HG03025 (cell line): Measurements from ENCODE around the gene TOR1AIP2.

Experiments used
- ATAC-seq: cut with Tn5 transposase; IDR thresholded peaks from one replicate; pipeline ENCODE4 v1.9.1; 2021; ENCODE audit warnings: mild to moderate bottlenecking, moderate library complexity; ENCODE audit not compliant: unreplicated experiment, low FRiP score

Gene TOR1AIP2

GRCh38 chr1:179877586-179878265 is at the start of gene TOR1AIP2:
Gene TOR1AIP2, minus strand, starts transcription at chr1:179877803. Its CDS starts 25,138 bp downstream, at chr1:179852665.
- peak; percentile 48 for ATAC-seq

DNA sequence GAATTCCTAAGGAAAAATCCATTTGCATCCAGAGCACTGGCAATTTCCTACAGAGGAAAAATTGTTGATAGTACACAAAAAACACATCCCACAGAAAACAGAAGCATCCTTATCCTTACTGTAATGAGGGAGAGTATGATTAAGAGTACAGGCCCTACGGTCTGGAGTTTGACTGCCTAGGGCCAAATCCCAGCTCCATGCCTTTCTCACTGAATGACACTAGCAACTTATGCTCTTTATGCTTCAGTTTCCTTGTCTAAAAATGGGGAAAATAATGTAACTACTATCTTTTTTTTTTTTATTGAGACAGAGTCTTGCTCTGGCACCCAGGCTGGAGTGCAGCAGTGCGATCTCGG is 49.2 kb upstream of the TOR1AIP2 start:
- ATAC-seq, result no peak

DNA sequence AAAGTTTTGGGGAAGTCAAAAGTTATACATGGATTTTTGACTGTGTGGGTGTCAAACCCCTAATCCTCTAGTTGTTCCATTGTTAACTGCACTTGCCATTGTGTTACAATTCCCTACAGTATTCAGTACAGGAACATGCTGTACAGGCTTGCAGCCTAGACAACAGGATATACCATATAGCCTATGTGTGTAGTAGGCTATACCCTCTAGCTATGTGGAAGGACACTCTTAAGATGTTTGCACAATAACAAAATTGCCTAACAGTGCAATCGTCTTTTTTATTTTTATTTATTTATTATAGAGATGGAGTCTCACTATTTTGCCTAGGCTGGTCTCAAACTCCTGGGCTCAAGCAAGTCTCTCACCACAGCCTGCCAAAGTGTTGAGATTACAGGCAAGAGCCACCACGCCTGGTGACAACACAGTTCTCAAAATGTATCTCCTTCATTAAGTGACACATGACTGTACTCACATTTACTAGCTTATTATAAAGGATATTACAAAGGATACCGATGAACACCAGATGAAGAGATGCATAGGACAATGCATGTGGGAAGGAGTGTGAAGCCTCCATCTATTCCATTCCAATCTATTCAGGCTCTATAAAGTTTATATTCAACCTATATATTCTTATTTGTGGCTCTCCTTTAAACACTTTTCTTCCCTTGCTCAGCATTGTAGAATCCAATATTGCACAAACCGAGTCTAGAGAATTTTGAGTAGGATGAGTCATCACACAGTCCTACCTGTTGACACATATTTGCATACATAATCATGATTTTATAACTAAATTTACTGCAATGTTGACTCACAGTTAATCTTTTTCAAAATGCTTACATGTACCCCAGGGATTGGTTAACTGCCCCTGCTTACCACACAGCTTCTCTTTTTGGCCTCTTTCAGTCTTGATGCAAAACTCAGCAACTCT is 48.6 kb upstream of the TOR1AIP2 start:
- no peak for ATAC-seq

DNA sequence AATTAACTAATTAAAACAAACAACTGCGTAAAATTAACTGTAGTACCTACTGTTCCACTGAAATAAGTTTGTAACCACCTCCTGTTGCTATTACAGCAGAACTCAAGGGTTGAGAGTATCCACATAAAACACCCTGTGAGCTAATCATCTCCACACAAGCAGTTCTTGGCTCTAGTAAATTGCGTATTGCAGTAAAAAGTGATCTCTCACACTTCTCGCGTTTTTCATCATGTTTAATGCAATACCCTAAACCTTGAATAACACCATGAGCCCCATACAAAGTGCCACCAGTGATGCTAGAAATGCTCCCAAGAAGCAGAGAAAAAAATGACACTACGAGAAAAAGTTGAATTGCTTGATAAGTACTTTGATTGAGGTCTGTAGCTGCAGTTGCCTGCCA is 47.7 kb upstream of the TOR1AIP2 start:
- ATAC-seq, result no peak

DNA sequence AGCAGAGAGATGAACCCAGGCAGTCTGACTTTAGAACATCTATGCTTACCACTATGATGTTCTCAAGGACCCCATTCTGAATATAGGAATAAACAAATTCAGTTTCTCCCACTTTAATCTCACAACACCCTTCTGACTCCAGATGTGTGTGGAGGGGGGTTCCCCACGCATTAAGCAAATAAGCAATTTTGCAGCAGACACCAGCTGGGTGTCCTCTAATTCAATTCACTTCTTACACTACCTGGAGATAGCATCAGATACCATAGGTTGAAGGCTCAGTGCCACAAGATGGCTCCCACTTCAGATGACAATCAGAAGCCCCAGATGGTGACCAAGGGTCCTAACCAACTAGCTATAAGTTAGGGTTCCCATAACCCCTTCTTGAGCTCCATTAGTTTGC is 46.7 kb upstream of the TOR1AIP2 start:
- ATAC-seq, result no peak

- no peak for ATAC-seq
Measured at GRCh38 chr1:179923029-179923428, 45.4 kb upstream of the TOR1AIP2 start.

DNA sequence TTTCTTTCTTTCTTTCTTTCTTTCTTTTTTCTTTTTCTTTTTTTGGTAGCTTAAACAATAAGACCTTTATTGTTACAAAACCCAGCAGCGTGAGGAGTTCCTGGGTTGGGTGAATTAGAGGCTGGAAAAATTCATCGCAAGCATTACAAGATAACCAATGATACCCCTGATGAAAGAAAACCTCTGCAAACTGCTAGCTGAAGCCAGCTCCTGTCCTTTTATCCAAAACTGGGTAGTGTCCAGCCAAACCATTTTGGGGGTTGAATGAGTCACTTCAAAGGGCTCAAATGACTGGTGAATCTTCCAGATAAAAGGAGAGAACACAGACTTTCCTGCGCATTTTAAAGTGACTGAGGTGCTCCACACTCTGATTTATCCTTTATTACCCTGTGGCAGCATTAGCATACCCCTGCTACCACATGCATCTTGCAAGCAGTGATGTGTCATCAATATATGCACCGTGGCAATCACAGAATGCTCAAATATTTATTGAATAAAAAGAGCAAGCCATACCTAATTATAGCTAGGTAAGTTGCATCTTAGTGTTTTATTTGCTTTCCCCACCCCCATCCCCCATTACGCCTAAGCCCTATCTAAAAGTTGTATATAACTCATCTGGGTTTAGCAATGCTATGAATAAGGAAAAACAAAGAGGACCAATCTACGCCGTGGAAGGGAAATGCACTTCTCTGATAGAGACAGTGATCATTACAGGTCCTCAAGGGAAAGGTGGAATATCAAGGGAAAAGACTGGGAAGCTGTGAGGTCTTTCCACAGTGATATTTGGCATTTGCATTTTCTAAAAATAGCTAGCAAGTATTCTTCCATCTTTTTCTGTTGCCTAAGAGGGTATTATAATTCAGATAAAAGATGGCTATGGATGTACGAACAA is 44.6 kb upstream of the TOR1AIP2 start:
- no peak for ATAC-seq

DNA sequence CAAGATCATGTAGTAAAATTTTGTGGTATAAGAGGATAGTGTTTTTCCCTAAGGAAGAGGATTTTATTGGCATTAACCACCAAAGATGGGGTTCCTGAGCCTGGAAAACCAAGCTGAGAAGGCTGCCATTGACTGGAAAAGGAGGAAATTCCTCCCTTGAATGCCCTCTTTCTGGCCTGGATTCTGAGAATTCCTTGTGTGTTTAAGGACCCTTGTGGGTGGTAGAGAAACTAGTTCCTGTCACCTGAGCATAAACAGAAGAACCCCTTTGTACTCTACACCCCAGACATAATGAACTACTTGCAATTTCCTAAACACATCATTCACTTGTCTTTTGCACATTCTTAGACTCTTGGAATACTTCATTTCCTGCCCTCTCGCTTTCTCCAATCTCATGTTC is 43.9 kb upstream of the TOR1AIP2 start:
- ATAC-seq, result no peak

GRCh38 chr1:179917601-179918429 is 40.2 kb upstream of the TOR1AIP2 start:
- ATAC-seq, result no peak

GRCh38 chr1:179911812-179912211 is 34.2 kb upstream of the TOR1AIP2 start:
- ATAC-seq, result no peak

GRCh38 chr1:179910934-179911333 is 33.3 kb upstream of the TOR1AIP2 start:
- ATAC-seq, result no peak

DNA sequence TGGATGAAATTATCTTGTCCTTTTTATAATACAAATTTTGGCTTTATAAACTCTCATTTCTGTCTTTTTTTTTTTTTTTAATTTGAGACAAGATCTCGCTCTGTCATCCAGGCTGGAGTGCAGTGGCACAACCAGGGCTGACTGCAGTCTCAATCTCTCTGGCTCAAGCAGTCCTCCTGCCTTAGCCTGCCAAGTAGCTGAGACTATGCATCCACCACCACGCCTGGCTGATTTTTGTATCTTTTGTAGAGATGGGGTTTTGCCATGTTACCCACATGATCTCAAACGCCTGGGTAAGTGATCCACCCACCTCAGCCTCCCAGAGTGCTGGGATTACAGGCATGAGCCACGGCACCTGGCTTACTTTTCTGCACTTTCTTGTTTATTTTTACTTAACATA is 12.0 kb upstream of the TOR1AIP2 start:
- no peak for ATAC-seq

DNA sequence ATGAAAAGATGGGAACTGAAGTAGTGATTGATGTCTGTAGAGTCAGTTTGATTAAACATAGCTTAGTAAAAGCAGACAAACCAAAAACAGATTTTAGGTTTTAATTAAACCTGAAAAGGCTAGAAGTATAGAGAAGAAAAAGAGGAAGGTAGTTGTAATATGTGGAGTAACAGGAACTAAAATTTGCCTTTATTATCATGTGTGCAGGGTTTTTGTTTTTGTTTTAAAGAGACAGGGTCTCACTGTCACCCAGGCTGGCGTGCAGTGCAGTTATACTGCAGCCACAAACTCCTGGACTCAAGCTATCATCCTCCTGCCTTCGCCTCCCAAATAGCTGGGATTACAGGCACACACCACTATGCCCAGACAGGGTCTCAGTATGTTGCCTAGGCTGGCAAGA is 10.5 kb upstream of the TOR1AIP2 start:
- ATAC-seq, result no peak

GRCh38 chr1:179883745-179884138 is 6.1 kb upstream of the TOR1AIP2 start:
- ATAC-seq, result no peak

DNA sequence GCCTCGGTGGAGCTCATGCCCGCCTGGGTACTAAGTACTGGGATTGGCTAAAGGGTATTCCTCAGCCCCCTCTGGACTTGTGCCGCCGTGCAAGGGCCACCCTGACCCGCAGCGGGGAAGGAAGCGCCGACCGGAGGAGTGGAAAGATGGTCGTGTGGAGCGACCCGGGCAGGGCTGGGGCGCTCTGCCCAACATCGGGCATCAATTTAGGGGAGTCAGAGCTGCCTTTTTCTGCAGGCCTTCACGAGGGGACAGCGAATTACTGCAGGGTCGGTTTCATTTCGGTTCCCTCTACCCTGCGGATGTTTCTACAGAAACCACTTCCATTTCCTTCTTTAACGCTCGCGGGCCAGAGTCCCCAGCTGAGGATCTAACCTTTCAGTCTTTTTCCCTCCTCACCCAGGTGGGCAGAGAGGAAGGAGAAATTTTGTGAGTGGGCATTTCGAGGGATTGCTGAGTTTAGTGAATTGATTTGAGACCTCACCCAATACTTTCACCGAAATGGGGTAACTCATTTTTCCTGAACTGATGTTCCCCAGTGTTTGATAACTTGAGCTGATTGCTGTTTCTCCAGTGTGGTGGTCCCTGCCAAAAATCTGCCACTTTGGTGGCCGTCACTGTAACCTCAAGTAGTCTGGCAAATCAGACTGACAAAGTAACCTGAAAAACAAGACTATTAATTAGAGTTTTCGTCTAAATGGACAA is 5.6 kb upstream of the TOR1AIP2 start:
- peak; percentile 11 for ATAC-seq

- peak; percentile 78 for ATAC-seq
Measured at GRCh38 chr1:179882253-179883039, 4.8 kb upstream of the TOR1AIP2 start, which contains the start of gene TOR1AIP1. Gene TOR1AIP1, plus strand, starts transcription at chr1:179882285. Its CDS starts 218 bp downstream, at chr1:179882503.

GRCh38 chr1:179881642-179882252 is 4.1 kb upstream of the TOR1AIP2 start:
- no peak for ATAC-seq

DNA sequence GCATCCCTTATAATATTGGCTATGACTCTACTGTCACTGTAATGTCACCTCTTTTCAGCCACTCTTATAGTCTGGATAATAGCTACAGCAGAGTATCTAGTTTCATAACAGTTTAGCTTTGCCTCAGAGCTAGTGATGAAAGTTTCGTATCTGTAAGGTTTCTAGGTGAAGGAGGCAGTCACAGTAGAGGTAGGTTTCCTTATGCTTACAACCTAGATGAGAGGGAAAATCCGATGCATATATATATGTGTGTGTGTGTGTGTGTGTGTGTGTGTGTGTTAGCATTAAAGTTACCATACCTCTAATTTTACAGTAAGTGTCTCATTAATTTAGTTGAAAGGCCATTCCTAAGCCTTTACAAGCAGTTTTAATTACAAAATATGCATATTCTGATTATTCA is 2.2 kb upstream of the TOR1AIP2 start:
- no peak for ATAC-seq
